Neutrophil (primary cell): ENCODE data around the gene LCN2.
A peak's percentile ranks its signal among the peaks of the same experiment; 100 is the strongest.
"Not testable (repeated sequence)": the region's sequence is repeated elsewhere in the genome, so short reads cannot be mapped to it uniquely, and the experiment has no call there.

Experiments used
- H3K27ac ChIP-seq: fragments of 200-600 bp; sonication (generic); 2 replicates; pipeline ENCODE4 v1.5.1; 2016; ENCODE audit warnings: mild to moderate bottlenecking, moderate library complexity
- H3K27me3 ChIP-seq: fragments of 200-600 bp; sonication (generic); 2 replicates; pipeline ENCODE4 v1.6.0; 2016; ENCODE audit warnings: mild to moderate bottlenecking
- H3K36me3 ChIP-seq: fragments of 200-600 bp; sonication (generic); 2 replicates; pipeline ENCODE4 v1.5.1; 2017
- H3K4me1 ChIP-seq, 2 experiments: fragments of 200-600 bp in 1 of 2; sonication (generic) in 1 of 2; 1 replicate in 1 of 2; 2 replicates in 1 of 2; pipeline versions ENCODE4 v1.5.1 to v1.6.1; 2013 to 2016; ENCODE audit warnings: low read depth in 1 of 2, low read length in 1 of 2, mild to moderate bottlenecking in 1 of 2, moderate library complexity in 1 of 2; ENCODE audit not compliant: control insufficient read depth in 1 of 2, insufficient read depth in 1 of 2
- H3K4me3 ChIP-seq, 2 experiments: fragments of 200-600 bp in 1 of 2; sonication (generic) in 1 of 2; 1 replicate in 1 of 2; 2 replicates in 1 of 2; pipeline ENCODE4 v1.5.1; 2013 to 2016; ENCODE audit warnings: low read depth in 1 of 2, low read length in 1 of 2, mild to moderate bottlenecking in 1 of 2, moderate library complexity in 1 of 2
- H3K9me3 ChIP-seq: fragments of 200-600 bp; sonication (generic); 2 replicates; pipeline ENCODE4 v1.5.1; 2016
- TF ChIP-seq, protein P1 (sequence below): fragments of 200-600 bp; sonication (generic); IDR thresholded peaks from 2 replicates; pipeline ENCODE4 v1.5.1; 2016; ENCODE audit warnings: antibody characterized with exemption

LCN2 gene

DNA sequence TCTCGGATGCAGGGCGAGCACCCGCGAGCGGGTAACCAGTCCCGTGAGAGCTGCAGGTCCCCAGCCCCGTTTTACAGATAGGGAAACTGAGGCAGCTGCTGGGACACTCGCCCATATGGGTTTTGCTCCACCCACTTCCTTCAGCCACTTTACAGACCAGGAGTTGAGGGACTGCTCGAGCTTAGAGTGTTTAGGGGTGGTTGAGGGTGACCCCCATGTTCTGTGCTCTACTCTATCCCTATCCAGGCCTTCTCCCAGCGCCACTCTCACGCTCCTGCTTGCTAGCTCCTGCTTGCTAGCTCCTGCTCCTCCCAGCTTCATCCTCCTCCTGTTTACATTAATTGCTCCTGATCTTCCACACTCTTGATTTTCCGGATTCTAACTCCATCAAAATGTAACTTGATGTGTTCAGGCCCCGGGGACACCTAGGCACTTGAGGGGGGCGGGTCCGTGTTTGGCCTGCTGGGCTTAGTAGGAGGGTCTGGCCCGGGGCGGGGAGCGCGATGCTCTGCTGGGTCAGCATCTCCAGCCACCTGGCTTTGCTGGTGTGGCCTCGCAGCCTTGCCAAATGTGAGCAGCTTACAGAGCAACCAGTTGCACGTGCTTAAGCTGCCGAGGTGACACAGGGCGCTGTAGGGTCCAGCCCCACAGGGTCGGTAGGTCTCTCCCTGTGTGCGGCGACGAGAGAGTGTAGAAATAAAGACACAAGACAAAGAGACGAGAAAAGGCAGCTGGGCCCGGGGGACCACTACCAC is 20.2 kb upstream of the LCN2 start:
- TF ChIP-seq, protein P1, sequence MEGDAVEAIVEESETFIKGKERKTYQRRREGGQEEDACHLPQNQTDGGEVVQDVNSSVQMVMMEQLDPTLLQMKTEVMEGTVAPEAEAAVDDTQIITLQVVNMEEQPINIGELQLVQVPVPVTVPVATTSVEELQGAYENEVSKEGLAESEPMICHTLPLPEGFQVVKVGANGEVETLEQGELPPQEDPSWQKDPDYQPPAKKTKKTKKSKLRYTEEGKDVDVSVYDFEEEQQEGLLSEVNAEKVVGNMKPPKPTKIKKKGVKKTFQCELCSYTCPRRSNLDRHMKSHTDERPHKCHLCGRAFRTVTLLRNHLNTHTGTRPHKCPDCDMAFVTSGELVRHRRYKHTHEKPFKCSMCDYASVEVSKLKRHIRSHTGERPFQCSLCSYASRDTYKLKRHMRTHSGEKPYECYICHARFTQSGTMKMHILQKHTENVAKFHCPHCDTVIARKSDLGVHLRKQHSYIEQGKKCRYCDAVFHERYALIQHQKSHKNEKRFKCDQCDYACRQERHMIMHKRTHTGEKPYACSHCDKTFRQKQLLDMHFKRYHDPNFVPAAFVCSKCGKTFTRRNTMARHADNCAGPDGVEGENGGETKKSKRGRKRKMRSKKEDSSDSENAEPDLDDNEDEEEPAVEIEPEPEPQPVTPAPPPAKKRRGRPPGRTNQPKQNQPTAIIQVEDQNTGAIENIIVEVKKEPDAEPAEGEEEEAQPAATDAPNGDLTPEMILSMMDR, result no peak
- H3K27me3 ChIP-seq, result no peaks in the 10 kb centered on the region
- peak overlapping the region; percentile 94 to 96 for H3K4me3 ChIP-seq
- peak overlapping the region; percentile 91 for H3K27ac ChIP-seq
- H3K36me3 ChIP-seq, result no peaks in the 10 kb centered on the region
- no peaks in the 10 kb centered on the region for H3K9me3 ChIP-seq
- peaks cover 57 to 71% of the 10 kb centered on the region in 2 experiments for H3K4me1 ChIP-seq

DNA sequence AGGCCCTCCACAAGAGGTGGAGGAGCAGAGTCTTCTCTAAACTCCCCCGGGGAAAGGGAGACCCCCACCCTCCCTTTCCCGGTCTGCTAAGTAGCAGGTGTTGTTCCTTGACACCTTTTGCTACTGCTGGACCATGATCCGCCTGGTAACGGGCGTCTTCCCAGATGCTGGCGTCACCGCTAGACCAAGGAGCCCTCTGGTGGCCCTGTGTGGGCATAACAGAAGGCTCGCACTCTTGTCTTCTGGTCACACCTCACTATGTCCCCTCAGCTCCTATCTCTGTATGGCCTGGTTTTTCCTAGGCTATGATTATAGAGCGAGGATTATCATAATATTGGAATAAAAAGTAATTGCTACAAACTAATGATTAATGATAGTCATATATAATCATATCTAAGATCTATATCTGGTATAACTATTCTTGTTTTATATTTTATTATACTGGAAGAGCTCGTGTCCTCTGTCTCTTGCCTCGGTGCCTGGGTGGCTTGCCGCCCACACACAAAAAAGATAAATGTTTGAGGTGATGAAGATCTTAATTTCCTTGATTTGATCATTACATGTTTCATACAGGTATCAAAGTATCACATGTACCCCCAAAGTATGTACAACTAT is 19.2 kb upstream of the LCN2 start:
- not testable (repeated sequence) for H3K4me3 ChIP-seq, H3K9me3 ChIP-seq, H3K27me3 ChIP-seq, H3K36me3 ChIP-seq
- TF ChIP-seq, protein P1, result peak; percentile 75
- H3K4me1 ChIP-seq, result peaks cover 53 to 64% of the 10 kb centered on the region in 2 experiments
- H3K27ac ChIP-seq, result peak overlapping the region; percentile 91

DNA sequence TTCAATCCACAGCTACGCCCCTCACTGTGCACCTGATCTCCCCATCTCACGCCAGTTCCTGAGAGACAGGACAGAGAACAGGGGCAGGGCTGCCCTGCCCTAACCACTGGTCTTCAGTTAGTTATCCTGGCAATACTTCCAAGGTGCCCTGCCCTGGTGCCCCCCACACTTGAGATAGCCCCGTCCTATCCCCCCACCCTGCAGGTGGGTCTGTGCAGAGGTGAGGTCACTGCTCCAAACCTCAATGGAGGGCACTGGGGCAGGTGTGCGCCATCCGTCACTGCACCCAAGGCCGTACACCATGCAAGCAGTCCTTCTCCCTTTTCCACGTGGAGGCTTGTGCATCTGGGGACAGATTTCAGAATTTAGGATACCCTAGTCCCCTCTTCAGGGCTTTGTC is 18.6 kb upstream of the LCN2 start:
- not testable (repeated sequence) for H3K4me3 ChIP-seq, H3K9me3 ChIP-seq, H3K36me3 ChIP-seq

DNA sequence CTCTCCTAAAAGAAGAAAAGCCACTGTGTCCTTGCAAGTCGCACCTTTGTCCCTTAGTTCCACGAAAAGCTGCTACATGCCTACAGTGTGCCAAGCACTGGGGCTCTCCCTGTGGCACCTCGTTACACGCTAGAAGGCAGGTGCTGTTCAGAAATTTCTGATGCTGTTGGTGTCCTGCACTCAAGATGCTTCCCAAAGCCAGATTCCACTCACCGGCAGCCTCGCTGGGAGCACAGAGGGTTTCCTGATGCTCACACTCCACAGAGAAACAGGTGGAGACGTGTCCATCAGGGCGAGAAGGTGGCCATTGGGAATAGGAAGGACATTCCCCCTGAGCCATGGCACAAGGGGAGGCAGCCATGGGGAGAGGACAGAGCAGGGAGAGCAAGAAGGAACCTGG is 17.9 kb upstream of the LCN2 start:
- H3K36me3 ChIP-seq, H3K9me3 ChIP-seq, H3K4me3 ChIP-seq, H3K27ac ChIP-seq, H3K27me3 ChIP-seq: not testable (repeated sequence)
- peaks cover 48 to 59% of the 10 kb centered on the region in 2 experiments for H3K4me1 ChIP-seq

More for the DNA sequence above, 18.6 kb upstream of the LCN2 start:
- H3K27ac ChIP-seq, H3K27me3 ChIP-seq: not testable (repeated sequence)
- peaks cover 53 to 63% of the 10 kb centered on the region in 2 experiments for H3K4me1 ChIP-seq

DNA sequence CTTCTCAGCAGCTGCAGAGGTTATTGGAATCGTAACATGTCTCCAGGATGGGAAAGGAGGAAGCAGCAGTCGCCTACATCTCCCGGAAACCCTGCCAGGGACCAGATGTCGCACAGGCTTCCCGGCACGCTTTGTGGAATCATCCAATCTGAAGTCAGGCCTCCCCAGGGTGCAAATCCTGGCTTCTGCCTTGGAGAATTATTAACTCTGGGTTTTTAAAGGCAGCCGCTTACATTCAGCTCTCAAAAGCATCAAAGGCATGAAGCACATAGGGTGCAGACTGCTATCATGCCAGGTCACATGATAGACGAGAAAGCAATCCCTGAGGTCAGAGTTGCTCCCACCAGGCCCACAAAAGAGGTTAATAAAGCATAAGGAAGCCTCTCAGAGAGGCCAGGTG is 17.1 kb upstream of the LCN2 start:
- not testable (repeated sequence) for H3K27me3 ChIP-seq, H3K27ac ChIP-seq, H3K9me3 ChIP-seq, H3K36me3 ChIP-seq, H3K4me3 ChIP-seq
- H3K4me1 ChIP-seq, result peaks cover 41 to 52% of the 10 kb centered on the region in 2 experiments

DNA sequence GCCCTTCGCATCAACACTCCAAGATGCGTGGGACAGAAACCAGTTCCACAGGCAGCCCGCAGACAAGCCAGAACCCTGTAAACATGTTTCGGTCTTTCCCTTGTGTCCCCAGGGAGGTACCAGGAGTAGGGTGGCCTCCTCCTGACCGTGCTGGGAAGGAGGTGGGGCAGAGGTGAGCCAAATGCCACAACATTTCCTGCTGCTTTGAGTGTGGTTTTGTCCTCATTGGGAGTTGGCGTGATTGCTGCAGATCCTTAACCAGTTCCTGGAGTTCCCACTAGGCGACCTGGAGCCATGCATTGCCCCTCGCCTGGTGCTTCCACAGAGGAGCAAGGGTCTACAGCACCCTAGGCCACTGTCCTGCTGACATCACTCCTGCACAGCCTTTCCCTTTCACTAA is 13.7 kb upstream of the LCN2 start:
- not testable (repeated sequence) for H3K4me3 ChIP-seq

DNA sequence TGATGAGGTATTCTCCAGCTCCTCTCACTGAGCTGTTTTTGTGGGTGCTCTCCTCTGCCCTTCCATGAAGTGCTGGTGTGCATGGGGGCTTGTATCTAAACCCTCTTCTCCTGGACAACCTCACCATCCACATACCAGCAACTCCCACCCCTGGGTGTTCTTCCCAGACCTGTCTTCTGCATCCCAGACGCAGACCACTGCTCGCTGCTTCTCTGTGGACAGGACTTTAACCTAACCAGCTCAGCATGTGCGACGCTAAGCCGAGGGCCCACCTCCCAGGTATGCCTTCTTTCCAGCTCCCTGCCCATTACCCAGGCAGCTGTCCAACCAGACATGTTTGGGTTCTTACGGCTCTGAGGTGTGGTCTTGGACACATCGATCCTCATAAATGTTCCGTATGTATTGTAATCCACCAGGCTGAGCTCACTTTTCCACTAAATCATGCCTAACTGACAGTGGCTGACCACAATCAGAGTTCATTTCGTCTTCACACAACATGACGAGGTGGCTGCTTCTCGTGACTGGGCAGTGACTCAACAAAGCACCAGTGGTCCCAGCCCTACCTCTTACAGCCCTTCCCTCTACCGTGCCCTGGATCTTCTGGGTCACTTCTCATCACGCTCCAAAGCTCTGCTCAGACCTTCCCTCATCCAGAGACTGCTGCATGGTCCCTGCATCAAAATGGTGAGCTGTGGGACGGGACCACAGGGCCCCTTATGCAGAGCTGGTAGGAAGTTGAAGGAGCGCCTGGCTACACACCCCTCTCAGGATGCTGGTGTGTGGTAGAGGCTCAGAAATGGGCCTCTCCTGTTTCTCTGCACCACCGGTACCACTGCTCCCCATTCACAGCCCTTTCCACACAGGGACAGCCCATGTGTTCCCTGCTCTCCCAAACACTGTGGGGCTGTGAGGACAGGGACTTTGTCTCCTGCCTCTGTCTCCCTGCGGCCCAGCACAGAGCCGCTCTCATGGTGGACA is 12.1 kb upstream of the LCN2 start:
- no peak overlapping the region for H3K27ac ChIP-seq
- H3K27me3 ChIP-seq, result no peaks in the 10 kb centered on the region
- peaks cover 23 to 37% of the 10 kb centered on the region in 2 experiments for H3K4me1 ChIP-seq
- no peak overlapping the region for H3K4me3 ChIP-seq
- no peaks in the 10 kb centered on the region for H3K9me3 ChIP-seq
- TF ChIP-seq, protein P1, result no peak
- H3K36me3 ChIP-seq, result no peaks in the 10 kb centered on the region

More for the DNA sequence above, 13.7 kb upstream of the LCN2 start:
- not testable (repeated sequence) for H3K27ac ChIP-seq, H3K27me3 ChIP-seq, H3K36me3 ChIP-seq, H3K9me3 ChIP-seq
- peaks cover 23 to 40% of the 10 kb centered on the region in 2 experiments for H3K4me1 ChIP-seq
